Activated CD8-positive, alpha-beta memory T cell treated with anti-CD3 and anti-CD28 coated beads for 36 hours (primary cell): ENCODE results near the gene AFG1L. TPM values are rescaled to one million over a fixed set of nuclear protein-coding genes. Genes with fewer than 3 reads are reported as not detected.
"Not testable (repeated sequence)": the region's sequence is repeated elsewhere in the genome, so short reads cannot be mapped to it uniquely, and the experiment has no call there.

ENCODE experiments used
- CTCF ChIA-PET: fragments of 350-600 bp; sonication (Branson Sonifier 250); formaldehyde crosslinking; loops from one replicate; lab custom pipeline; 2021; ENCODE audit warnings: antibody characterized with exemption; lab: Charles Lee
- POLR2A ChIA-PET: fragments of 350-600 bp; sonication (Branson Sonifier 250); formaldehyde crosslinking; loops from one replicate; lab custom pipeline; 2021; ENCODE audit warnings: antibody characterized with exemption; lab: Charles Lee
- total RNA-seq, 2 experiments: library from RNA; stranded (reverse); gene quantifications; one replicate each; pipeline ENCODE4 v1.2.3, GENCODE V29; 2021

Gene AFG1L
- total RNA-seq, 2 experiments from 2014 or later = 5.1 TPM

DNA sequence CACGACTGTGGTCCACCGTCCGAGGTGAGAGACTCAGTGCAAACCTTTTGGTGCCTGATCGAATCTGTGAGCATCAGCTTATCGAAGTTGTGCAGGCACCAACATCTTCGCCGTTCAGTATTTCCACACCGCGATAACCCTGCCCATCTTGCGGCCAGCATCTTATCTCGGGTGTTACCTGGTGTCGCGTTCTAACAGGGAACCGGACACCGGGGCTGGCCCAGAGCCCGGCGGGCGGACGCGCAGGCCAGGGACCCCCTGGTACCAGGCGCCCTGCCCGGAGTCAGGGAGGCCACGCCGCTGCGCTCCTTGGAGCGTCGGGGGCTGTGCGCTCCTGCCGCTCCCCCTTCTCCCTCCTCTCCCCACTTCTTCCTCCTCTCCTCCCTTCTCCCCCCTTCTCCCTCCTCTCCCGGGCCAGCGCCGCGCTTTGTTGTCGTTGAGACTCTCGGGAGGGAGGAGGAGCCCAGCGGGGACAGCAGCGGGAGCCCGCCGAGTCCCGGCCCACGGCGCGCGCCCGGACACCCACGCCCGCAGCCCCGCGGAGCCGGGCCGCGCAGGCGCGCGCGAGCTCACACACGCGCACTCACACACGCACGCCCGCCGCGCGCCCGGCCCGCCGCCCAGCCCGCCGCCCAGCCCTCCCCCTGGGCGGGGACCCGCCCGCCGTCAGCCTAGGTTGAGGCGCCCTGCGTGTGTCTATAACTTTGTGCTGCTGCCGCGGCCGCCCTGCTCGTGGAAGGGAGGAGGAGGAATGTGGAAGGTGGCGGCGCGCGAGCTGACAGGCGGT lies 264.4 kb downstream of the AFG1L start:
- ChIA-PET CTCF (interaction anchor here (0.6 to 1.3 kb wide), 3 partner anchors 199 to 324 kb away, joined by 3 to 4 read pairs (median 4); no protein-coding TSS in a partner anchor), POLR2A (interaction anchor here (0.8 to 1.7 kb wide), 10 partner anchors 9 to 535 kb away, joined by 3 to 10 read pairs (median 4); partner anchors contain the start of genes ARMC2, CEP57L1 and SESN1)

DNA sequence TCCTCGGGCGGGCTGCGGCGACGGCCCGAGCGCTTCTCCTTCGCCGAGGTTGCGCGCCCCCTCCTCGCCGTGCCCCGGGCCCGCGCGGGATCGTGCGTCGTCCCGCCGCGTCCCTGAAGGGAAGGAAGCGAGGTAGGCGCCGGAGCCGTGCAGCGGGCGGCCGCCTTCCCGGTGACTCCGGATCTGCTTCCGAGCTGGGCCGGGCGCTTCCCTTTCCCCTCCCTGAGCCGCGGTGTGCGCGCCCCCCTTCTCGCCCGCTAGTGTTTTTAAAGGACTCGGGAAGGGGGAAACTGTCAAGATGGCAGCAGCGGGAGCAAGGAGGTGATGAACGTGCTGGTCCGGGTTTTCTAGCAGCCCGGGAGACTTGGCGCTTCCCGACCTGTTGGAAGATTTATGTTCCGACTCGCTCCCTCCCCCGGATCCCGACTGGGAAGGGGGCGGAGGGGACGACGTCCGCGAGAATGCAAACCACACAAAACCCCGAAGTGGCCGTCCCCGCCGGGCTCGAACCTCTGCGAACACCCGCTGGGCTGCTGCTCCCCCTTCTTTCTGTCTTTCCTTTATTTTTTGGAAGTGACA lies 265.1 kb downstream of the AFG1L start:
- POLR2A ChIA-PET = interaction anchor here (1.0 to 1.7 kb wide), 7 partner anchors 8 to 323 kb away, joined by 3 to 5 read pairs (median 4); partner anchors contain the start of gene ARMC2
- CTCF ChIA-PET = interaction anchor here (1.2 to 1.3 kb wide), 2 partner anchors 224 to 323 kb away, joined by 3 to 4 read pairs; no protein-coding TSS in a partner anchor

DNA sequence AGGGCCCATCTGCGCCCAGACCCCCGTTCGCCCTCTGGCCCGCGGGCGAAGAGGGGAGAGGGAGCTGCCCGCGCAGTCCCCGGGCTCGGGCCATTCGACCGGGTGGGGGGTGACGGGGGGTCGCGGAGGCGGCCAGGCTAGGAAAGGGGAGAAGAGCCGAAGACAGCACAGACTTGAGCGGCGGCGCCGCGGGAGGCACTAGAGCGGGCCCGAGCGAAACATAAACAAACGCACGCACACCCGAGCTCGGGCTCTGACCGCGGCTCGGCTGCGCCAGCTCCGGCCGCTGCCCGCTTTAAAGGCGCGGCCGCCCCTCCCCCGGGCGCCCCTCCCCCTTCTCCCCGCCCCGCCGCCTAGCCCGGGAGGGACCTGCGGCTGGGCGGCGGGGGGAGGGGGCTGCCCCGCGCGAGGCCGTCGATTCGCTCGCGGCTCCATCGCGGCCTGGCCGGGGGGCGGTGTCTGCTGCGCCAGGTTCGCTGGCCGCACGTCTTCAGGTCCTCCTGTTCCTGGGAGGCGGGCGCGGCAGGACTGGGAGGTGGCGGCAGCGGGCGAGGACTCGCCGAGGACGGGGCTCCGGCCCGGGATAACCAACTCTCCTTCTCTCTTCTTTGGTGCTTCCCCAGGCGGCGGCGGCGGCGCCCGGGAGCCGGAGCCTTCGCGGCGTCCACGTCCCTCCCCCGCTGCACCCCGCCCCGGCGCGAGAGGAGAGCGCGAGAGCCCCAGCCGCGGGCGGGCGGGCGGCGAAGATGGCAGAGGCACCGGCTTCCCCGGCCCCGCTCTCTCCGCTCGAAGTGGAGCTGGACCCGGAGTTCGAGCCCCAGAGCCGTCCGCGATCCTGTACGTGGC lies 265.8 kb downstream of the AFG1L start, which contains the start of gene FOXO3:
TSS of gene FOXO3 (plus strand) at position 455 of the 846 bp plus-strand sequence. CDS start at position 747, 292 bp downstream.
- POLR2A ChIA-PET = interaction anchor here (1.0 to 1.4 kb wide), 4 partner anchors 7 to 322 kb away, joined by 4 to 5 read pairs (median 4); no protein-coding TSS in a partner anchor
- CTCF ChIA-PET = interaction anchor here (1.2 to 1.3 kb wide), 2 partner anchors 223 to 322 kb away, joined by 3 to 4 read pairs; no protein-coding TSS in a partner anchor

DNA sequence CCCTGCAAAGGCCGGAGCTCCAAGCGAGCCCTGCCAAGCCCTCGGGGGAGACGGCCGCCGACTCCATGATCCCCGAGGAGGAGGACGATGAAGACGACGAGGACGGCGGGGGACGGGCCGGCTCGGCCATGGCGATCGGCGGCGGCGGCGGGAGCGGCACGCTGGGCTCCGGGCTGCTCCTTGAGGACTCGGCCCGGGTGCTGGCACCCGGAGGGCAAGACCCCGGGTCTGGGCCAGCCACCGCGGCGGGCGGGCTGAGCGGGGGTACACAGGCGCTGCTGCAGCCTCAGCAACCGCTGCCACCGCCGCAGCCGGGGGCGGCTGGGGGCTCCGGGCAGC lies 266.4 kb downstream of the AFG1L start:
- POLR2A ChIA-PET = not testable (repeated sequence)

DNA sequence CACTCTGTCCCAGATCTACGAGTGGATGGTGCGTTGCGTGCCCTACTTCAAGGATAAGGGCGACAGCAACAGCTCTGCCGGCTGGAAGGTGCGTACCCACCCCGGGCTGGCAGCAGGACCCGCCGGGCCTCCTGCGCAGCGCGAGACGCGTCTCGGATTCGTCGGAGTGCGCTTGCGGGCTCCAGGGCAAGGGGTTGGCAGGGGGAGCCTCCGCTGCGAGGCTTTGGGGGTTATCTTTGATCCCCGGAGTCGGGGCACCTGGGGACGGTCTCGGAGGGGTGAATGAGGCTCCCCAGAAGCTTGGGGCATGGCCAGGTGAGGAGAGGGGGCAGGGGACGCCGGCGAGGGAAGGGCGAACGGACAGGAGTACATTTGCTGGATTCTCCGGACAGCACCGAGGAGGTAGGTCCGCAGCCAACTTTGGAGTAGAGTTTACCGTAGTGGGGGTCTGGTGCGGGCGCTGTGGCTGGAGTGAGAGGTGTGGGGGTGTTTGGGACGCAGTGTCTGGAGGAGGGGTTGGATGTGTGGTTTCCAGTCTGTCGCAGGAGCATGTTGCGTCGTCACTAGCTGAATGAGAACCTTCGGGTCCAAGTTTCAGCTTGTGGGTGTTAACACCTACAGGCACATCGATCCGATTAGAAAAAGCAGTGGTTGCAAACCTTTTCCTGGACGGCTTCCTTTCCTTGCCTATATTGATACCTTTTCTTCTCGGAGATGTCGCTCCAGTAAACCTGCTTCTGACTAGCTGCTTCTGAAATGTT lies 267.1 kb downstream of the AFG1L start:
- CTCF ChIA-PET = no interaction called here

More for the DNA sequence above, 266.4 kb downstream of the AFG1L start:
- CTCF ChIA-PET = not testable (repeated sequence)

DNA sequence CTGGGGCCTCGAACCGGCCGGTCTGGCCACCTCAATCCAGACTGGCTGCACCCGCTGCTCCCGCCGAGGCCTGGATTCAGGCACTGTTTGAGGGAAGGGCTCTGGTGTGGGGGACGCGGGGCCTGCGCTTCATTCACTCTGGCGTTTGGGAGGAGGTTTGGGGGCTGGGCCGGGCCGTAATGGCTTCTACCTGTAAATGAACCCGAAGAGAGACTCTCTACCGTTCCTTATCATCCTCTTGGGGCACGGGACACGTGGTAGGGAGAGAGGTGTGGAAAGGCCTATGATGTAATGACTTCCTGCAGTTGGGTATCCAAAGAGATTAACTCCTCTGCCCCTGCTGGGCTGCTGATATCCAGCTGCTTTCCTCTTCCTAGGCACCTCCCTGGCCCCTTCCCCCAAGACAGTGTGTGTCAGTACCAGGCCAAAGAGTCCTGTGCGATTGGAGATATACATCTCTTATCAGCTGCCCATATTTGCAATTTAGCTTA lies 267.7 kb downstream of the AFG1L start:
- ChIA-PET POLR2A (interaction anchor here (0.9 kb wide), 1 partner anchor 35 kb away, joined by 3 read pairs; no protein-coding TSS in a partner anchor), CTCF (no interaction called here)

More for the DNA sequence above, 267.1 kb downstream of the AFG1L start:
- POLR2A ChIA-PET = interaction anchor here (0.9 kb wide), 1 partner anchor 35 kb away, joined by 3 read pairs; no protein-coding TSS in a partner anchor

DNA sequence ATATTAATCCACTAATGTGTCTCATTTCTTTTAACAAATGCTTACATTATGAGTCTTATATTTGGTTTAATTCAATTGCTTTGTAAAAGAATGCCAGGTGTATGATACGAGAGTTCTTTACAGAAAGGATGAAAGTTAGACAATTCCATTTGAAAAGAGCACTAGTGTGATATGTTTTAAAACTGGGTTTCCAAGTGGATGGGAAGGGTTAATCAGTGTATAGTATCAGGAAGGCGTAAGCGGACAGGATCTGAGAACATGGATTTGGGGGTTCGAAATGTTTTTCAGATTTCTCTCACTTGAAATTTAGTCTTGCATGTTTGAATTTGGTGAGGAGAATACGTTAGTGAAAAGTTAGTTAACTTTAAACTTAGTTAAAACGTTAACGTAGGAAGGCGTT lies 268.4 kb downstream of the AFG1L start:
- POLR2A ChIA-PET = no interaction called here
- CTCF ChIA-PET = no interaction called here

DNA sequence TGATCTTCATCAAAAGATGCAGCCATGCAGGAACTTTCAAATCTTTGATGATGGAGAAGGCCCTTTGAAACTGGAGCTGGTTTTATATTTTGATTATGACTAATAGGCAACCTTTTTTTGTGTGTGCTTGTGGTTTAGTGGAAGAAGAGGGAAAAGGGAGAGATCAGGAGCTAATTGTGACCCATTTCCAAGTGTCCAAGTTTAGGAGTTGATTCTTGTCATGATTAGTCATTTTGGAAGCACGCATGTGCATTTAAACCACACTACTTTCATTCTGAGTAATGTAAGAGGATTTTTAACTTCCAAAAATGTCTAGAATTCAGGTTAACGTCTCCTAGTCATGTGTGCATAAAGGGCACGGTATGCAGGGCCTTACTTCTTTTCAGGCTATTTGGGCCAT lies 269.3 kb downstream of the AFG1L start:
- ChIA-PET CTCF (no interaction called here), POLR2A (no interaction called here)

DNA sequence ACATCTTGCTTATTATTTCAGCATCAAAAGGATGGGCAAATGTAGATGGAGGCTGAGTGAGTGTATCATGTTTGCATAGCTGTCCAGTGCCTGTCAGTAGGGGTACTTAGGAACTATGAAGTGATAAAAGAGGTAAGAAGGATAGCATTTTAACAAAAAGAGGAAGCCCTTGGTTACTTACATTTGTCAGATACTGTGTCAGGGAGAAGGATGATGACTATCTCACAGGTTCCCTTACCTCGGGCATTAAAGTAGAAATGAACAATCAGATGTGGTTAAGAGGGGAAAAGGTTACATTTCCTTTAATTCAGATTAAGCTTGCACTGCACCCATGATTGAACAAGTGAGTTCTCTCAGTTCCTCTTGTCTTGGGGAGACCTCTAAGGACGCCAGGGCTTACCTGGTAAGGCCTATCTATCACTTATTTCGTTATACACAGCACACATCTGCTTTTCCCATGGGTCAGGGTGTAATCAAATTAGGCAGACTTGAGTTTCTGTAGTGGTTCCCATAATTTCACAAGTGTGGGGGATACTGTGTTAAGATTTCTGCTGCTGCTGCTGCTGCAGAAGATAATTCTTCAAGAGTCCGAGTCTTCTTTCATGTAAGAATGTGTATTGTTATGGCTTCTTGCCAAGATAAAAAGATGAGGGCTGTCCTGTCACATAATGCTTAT lies 270.4 kb downstream of the AFG1L start:
- CTCF ChIA-PET = interaction anchor here (0.5 kb wide), 1 partner anchor 866 kb away, joined by 3 read pairs; no protein-coding TSS in a partner anchor
- POLR2A ChIA-PET = no interaction called here

DNA sequence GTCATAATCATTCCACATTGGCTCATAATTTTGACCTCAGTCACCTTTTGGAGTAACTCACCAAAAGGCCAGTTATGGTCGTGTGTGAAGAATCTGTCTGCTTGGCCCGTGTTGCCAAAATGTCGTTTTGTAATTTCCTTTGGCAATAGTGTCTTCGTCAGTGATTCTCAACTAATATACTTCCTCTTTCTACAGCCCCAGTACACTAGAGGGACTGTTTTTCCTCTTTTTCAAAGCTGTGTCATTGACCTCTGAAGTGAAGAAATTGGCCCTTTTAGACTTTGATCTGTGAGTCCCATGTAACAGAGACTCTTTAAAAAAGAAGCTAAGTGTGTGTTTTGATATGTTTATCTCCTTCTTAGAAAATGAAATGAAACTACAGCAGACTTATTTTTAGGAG lies 271.0 kb downstream of the AFG1L start:
- CTCF ChIA-PET = interaction anchor here (0.5 kb wide), 1 partner anchor 865 kb away, joined by 3 read pairs; no protein-coding TSS in a partner anchor

DNA sequence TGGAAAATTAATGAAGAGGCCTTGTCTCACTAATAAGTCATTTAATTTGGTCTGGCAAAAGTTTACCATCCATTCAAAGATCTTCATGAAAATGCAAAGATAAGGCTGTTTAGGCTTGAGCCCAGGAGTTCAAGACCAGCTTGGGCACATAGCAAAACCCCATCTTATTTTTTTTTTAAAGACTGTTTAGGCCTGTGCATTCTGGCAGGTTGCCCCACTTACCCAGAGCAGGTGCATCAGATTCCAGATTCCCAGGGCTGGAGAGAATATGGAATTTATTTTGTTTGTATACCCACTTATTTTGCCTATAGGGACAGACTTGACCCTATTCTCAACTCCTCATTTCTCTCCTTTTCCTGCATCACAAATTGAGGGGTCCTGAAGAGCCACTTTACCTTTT lies 271.6 kb downstream of the AFG1L start:
- ChIA-PET POLR2A (no interaction called here), CTCF (interaction anchor here (1.1 kb wide), 1 partner anchor 16 kb away, joined by 3 read pairs; no protein-coding TSS in a partner anchor)

More for the DNA sequence above, 271.0 kb downstream of the AFG1L start:
- POLR2A ChIA-PET = no interaction called here

DNA sequence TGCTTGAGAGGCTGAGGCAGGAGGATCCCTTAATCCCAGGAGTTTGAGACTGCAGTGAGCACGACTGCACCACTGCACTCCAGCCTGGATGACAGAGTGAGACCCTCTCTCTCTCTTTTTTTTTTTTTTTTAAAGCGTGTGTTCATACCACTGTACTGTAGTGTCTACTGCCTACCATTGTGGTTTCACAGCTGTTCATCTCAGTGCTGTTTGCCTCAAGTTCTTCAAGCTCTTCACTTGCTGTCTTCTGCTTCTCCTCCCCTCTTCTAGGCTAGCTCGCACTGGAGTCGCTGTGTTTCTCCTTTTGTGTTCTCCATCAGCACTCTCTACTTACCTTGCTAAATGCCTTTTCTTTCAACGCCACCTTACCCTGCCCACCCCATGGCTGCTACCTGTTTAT lies 273.2 kb downstream of the AFG1L start:
- ChIA-PET POLR2A (interaction anchor here (0.6 to 1.0 kb wide), 2 partner anchors 8 to 298 kb away, joined by 4 read pairs; no protein-coding TSS in a partner anchor), CTCF (no interaction called here)

DNA sequence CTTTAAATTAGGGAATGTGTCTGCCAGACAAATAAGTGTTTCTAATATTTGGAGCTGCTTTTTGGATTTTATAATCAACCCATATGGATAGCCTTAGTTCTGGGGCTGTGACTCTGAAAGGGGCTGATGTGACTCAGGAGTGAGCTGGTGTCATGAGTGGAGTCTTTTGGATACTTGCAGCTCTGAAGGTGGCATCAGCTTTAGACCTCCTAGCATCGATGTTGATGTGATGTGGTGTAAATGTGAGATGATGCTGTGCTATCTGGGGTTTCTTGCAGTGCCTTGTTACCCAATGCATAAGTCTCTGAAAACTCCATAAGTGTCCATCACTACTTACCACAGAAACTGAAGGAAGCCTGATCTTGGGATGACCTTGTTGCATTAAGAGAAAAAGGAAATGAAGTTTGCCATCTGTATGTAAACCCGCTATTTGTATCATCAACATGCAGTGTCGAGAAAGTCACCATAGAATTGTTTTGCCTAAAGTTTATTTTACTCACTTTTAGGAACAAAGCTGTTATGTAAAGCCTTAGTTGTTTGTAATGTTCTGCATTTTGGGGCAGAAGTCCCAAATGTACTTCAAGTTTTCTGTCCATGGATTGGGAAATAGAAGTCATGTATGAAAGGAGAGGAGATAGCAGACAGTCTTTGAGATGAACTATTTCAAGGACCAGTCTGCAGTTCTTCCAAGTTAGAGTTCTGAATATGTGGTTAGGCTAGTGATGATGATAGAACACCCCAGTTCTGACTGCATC lies 273.9 kb downstream of the AFG1L start:
- CTCF ChIA-PET = no interaction called here
- POLR2A ChIA-PET = interaction anchor here (1.0 kb wide), 1 partner anchor 9 kb away, joined by 4 read pairs; no protein-coding TSS in a partner anchor

DNA sequence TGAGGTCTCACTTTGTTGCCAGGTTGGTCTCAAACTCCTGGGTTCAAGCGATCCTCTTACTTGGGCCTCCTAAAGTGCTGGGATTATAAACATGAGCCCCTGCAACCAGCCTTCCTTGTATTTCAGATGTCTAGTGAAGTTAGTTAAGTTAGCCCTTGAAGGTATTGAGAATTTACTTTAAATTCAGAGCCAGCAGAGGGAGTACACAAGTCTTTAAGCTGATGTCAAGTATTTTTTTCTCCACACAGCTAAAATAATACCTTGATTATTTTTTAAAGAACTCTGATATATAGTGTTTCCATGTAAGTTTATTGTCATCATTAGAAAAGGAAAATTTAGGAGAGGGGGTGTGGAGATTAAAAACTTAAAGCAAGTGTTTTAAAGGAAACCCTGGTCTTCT lies 275.7 kb downstream of the AFG1L start:
- POLR2A ChIA-PET = no interaction called here
- CTCF ChIA-PET = no interaction called here

DNA sequence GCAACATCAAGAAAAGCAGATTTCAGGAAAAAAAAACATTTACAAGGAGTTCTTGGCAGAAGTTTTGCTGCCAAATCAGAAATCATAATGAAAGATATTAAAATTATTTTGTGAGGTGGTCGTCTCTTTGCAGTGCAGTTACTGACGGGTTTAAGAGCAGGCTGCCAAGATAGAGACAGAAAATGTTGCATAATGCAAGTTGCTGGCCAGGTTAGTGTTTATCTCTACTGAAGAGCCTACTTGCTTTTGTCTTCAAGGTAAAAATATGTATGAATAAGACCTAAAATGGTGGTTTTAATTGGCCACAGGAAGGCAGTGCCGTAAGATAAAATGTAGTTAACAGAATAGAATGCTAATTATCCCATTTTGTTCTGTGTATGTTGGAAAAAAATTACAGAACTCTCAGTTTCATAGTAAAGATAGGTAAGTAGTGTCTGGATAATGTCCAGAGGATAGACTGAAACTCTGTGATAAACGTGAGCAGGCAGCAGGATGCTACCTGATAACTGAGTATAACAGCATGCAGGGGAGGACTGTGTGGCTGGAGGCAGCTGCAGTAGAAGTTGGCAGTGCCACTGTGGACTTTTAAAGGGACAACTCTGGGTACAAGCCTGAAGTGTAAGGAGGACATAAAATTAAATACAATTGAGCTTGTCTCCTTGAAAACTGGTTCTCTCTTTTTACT lies 279.7 kb downstream of the AFG1L start:
- ChIA-PET POLR2A (no interaction called here), CTCF (no interaction called here)
